Islet precursor cell (in vitro differentiated cells): Measurements from ENCODE around the gene DNAJB6.

Source experiments
- DNase-seq: peaks from one replicate; pipeline ENCODE4 v3.0.0-alpha.2; 2018

The DNAJB6 gene

GRCh38 chr7:157371296-157371695, 34.5 kb downstream of the DNAJB6 start:
- DNase-seq = no peak

- DNase-seq = no peak
Measured at GRCh38 chr7:157372300-157373232, 35.8 kb downstream of the DNAJB6 start.

DNA sequence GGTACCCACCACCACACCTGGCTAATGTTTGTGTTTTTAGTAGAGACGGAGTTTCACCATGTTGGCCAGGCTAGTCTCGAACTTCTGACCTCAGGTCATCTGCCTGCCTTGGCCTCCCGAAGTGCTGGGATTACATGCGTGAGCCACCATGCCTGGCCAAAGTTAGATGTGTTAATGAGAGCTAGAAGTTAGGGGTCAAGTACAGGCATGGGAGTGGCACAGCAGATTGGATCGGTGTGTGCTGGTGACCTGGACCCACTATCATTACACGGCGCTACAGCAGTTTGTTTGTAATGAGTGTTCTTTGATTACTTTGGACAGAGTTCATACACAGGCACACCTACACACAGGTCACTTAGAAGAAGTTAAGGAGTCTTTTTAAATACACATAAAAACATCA, 36.7 kb downstream of the DNAJB6 start:
- DNase-seq = no peak

- no peak for DNase-seq
Measured at GRCh38 chr7:157375410-157375809, 38.6 kb downstream of the DNAJB6 start.

DNA sequence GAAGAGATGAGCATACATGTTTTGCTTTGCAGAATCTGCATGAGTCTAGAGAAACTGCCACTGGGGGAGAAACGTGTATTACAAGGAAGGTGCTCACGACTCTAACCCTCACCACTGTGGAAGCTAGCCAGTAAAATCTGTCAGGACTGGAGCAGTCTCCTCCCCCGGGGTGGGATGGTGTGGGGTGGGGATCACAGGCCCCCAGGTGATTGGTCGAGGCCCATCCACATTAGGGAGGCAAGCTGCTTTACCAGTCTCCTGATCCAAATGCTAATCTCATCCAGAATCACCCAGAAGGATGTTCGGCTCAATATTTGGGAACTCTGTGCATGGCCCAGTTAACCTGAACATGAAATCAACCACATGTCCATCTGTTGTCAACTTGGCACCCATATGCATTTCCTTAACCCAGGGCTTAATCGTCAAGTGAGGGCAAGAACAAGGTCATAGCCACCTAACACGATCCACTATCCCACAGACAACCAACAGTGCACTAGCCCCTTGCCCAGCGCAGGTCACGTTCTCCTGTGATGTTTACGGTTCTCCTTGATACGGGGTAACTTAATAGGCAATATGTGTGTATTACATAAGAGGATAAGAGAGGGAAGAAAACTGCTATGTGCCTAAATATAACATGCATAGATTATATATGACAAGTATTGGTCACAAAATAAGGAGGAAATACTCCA, 40.8 kb downstream of the DNAJB6 start:
- no peak for DNase-seq

DNA sequence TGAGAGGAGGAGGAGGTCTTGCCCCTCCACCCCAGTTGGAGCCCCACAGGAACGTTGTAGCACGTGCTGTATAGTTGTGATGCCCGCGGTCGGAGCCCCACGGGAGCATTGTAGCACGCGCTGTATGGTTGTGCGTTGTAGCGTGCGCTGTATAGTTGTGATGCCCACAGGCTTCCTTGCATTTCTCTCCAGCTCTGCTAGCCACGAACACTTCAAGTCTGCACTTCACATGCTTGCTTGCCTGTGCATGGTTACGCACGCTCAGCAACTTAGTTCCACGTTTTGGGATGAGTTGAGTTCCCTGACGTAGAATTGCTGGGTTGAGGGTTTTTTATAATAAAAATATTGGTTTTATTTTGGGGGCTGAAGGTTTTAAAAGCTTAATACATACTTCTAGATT, 41.6 kb downstream of the DNAJB6 start:
- no peak for DNase-seq

- no peak for DNase-seq
Measured at GRCh38 chr7:157379493-157379892, 42.7 kb downstream of the DNAJB6 start.

DNA sequence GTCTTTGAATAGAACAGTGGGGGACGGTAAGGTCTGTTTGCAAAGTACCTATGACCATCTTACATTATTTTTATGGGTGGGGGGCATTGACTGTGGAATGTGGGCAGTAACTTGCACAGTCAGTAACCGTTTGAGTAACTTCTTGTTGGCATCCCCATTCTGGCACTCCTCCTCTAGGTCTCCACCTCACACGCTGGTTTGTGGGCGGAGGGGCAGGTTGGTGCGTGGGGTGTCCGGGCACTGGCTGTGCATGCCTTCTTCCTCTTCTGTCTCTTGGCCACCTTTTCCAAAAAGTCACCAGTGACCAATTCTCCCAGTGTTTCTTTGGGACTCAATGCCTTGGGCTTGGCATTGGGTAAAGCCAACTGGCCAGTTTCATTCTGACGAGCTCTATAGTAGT, 43.6 kb downstream of the DNAJB6 start:
- no peak for DNase-seq

DNA sequence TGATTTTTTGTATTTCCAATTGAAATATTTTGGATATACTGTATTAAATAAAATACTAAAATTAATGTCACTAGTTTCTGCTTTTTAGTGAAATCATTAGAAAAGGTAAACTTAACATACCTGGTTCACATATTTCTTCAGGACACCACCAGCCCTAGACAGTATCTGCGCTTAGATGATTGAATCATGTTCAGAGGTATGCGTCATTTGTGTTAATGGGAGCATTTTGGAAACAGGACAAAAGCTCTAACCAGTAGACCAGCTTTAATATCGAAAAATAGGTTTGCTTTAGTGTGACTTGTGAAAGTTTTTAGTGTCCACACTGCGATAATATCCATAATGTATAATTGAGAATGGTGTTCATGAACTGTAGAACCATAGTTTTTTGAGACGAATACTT, 47.1 kb downstream of the DNAJB6 start:
- no peak for DNase-seq

DNA sequence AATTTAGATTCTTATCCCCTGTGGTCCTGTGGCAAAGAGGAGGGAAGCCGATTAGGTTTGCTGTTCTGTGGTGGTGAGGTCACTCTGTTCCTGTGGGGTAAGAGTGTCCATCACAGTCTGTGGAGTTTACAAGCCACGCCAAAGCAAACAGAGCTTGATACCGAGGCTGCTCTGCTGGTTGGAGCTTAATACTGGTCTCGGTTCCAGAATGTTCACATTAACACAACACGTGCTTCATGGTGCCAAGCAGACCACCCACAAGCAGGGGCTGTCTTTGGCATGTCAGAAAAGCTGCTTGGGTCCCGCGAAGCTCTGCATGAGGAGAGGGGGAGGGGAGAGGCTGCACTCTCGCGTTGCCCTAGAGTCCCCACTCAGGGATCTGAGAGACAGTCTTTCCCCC, 47.5 kb downstream of the DNAJB6 start:
- DNase-seq = no peak

DNA sequence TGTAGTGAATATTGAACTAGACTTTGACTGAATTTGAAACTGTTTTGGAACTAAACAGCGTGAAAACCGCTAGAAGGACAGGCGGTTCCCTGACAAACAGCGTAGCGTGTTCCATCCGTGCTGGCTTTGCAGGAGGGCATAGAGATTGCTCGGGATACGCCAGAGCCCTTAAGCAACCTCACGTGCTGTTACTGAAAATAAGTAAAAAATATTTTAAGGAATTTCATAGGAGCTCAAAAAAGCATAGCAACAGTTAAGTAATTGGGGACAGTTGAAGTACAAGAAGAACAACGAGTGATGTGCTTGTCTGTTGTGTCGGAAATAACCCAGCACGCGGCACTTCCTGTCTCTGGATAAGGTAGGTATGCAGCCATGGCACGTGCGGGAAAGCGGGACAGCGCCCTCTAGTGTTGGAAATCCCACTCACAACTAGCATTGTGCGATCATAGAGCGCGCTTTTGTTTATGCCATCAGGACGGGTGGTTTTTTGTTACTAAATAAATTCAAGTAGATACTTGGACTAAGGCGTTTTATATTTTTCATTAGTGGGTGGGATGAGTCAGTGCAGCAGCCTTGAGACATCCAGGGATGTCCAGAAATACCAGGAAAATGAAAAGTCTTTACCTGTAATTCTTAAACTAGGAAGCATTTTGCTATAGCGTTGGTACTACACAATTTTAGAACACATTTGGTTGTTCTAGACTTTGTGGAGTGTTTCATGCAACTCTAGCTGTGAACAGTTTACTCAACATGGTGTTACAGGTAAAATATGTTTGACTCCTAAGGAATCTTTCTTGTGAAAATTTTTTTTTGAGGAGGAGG, 50.4 kb downstream of the DNAJB6 start:
- peak; percentile 91 for DNase-seq

DNA sequence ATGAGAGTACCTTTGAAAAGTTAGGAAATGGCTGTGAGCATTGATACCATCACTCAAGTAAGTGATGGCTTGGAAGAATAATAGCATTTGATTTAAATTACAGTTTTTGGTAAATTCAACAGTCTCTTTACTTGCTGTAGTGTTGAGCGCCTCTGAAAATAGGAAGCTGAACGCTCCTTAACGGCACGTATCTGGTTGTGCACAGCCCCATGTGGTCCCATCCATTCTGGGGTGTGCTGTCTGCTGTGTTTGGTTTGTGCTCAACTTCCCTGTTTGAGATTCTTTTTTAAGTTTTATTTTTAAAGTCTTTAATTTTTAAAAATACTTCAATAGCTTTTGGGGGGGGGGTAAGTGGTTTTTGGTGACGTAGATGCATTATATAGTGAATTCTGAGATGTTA, 51.5 kb downstream of the DNAJB6 start:
- DNase-seq = peak; percentile 1

- peak; percentile 62 for DNase-seq
Measured at GRCh38 chr7:157389951-157390730, 53.3 kb downstream of the DNAJB6 start.

DNA sequence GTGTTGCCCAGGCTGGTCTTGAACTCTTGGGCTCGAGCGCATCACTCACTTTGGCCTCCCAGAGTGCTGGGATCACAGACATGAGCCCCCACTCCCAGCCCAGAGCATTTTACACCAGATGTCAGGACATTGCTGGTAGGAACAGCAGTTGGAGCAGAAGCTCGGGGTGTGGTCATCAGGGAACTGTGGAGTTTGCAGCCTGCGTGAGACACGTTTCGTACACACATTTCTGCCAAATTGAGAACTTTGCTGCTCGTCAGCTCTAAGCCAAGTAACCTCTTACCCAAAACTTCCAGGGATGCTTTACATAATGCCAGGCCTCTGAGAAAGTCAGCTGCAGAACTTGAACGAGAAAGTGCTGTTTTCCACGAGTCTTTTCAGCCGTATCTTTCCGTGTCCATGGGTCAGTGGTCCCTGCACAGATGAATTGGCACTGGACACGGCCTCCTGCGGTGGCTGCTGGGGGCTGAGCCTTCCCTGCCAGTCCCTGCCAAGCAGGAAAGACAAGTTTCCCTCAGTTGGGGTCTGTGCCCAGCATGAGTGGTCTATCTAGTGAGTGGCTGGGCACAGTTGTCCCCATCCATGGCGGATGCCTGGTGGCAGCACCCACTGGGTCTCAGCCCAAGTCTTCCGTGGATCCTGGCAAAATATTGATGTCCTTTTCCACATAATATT, 54.4 kb downstream of the DNAJB6 start:
- DNase-seq = peak; percentile 36

DNA sequence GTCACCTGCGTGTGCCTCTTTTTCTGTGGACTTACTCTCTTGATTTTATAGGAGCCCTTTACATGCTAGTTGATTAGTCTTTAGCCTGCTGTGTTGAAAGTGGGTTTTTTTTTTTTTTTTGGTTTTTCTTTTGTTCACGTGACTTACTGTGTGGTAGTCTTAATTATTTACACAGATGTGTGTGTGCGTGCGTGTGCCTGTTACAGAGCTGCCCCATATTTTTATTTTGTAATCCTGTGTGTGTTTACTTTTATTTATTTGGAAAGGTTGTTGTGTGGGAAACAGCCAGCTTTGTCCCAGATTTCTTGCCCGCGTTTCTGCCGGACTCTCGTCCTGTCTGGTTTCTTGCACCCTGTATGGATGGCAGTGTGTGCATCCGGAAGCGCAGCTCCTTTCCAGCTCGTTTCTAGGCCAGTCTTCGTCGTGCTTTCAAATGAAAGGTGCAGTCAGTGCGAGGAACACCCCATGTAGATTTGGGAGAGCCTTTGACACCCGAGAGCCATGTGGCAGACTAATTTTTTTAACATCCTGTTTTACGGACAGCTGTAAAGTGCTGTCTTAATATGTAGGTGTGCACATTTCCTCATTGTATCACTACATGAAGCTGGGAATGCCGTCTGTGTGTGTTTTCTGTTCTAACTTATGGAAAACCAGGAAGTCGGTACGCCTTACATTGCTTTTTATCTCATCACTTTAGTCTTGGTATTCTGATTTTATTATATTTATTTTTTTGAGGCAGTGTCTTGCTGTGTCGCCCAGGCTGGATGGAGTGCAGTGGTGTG, 55.6 kb downstream of the DNAJB6 start:
- no peak for DNase-seq

DNA sequence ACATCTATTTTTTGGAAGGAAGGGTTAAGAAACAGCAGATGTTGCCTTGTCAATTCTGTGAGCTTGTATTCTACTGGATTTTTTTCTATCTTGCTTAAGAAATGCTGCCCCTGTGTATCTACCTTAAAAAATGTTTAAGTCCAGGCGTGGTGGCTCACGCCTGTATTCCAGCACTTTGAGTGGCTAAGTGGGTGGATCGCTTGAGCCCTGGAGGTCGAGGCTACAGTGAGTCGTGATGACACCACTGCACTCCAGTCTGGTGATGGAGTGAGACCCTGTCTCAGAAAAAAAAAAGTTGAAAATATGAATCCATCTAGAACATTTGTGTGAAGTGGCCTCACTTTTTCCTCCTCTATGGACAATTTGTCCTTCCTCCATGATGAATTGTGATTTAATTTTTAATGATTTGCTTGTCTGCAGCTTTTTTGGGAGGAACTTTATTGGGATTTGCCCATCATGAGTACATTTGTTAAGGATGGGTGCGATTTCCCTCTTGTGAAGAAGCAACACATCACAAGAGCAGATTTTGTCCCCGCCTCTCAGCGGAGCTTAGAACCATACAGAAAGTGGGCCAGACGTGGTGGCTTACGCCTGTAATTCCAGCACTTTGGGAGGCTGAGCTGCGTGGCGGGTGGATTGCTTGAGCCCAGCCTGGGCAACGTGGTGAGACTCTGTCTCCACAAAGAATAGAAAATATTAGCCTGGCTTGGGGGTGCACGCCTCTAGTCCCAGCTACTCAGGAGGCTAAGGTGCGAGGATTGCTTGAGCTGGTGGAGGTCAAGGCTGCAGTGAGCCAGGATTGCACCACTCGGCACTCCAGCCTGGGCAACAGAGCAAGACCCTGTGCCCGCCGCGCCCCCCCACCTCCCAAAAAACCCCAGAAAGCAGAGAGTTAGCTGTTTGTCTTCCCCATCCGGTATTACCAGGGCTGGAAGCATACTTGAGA, 57.7 kb downstream of the DNAJB6 start:
- DNase-seq = no peak

- no peak for DNase-seq
Measured at GRCh38 chr7:157395206-157395605, 58.4 kb downstream of the DNAJB6 start.

DNA sequence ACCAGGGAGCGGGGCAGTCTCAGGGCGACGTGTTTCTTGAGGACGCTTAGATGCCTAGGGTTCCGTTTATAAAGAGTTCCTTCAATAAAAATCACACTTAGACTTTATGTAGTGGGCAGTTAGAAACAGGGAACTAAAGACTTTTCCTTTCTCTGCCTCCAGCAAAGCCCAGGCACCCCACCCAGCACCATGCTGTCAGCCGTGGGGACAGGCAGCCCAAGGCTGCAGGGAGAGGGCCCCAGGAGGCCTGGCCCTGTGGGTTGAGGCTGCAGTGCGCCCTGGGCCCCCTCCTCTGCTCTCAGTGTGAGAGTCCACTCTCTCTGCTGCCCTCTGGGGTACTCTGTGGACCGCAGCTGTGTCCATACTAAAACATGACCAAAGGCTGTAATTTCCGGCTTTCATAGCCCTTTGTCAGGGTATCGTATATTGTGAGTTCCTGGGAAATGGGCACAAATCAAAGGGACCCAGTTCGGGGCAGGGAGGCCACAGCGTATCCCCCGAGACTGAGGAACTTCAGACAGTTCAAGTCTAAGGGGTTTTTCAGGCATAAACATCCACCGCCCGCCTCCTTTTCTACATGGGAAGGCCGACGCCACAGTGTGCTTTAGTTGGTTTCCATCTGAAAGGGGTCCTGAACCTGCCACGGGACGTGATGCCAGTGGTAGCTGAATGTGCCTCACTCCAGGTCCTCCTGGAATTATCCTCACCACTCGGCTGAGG, 59.7 kb downstream of the DNAJB6 start:
- DNase-seq = no peak

DNA sequence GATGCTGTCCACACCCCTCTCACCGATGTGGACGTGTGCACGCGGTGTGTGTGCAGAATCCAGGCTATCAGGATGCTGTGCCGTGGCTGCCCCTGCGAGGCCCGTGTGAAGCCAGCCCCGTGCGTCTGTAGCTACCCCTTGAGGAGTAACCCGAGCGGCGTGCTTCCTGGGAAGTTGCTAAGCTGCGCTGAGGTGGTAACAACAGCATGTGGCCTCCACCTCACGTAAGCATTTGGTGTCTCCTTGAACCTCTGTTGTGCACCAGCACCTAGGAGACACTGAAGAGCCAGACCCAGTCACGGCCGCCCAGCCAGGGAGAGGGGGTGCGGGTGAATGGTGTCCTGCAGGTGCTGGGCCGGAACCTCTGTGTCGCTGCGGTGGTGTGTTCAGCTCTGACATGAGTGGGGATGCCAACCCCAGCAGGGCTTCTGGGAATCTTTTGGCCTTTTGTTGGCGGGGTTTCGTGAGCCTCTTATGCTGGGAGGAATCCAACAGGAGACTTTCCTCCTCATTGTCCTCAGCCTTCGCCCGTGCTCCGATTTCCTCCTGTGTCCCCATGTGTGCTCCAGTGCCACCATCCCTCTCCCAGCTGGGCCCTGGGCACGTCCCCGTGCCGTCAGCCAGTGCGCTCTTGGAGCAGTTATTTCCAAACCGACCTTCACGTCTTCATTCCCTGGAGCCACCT, 60.4 kb downstream of the DNAJB6 start:
- DNase-seq = no peak
